H9 (cell line): ENCODE data around the gene CDK14. TPM values are rescaled to one million over a fixed set of nuclear protein-coding genes. Genes with fewer than 3 reads are reported as not detected.

Source experiments
- DNase-seq: peaks from one replicate; pipeline ENCODE4 v3.0.0-alpha.2; 2017
- H2AFZ ChIP-seq: one replicate; pipeline ENCODE4 v1.6.1; 2013; ENCODE audit warnings: mild to moderate bottlenecking, low read length, control low read depth, moderate library complexity
- H2AK5ac ChIP-seq: 2 replicates; pipeline ENCODE4 v1.6.1; 2013; ENCODE audit warnings: low read length, control low read depth, mixed read lengths; ENCODE audit not compliant: insufficient read length
- H2BK120ac ChIP-seq: one replicate; pipeline ENCODE4 v1.6.1; 2013; ENCODE audit warnings: low read depth, mild to moderate bottlenecking, low read length, control low read depth, inconsistent platforms; ENCODE audit not compliant: poor library complexity, severe bottlenecking
- H2BK12ac ChIP-seq: 2 replicates; pipeline ENCODE4 v1.6.1; 2013; ENCODE audit warnings: low read length, control low read depth, mixed read lengths, low read depth; ENCODE audit not compliant: insufficient read length
- H2BK15ac ChIP-seq: 2 replicates; pipeline ENCODE4 v1.6.1; 2013; ENCODE audit warnings: low read depth, low read length, control low read depth
- H2BK20ac ChIP-seq: one replicate; pipeline ENCODE4 v1.6.1; 2013; ENCODE audit warnings: low read depth, mild to moderate bottlenecking, low read length, control low read depth, inconsistent platforms; ENCODE audit not compliant: poor library complexity, severe bottlenecking
- H2BK5ac ChIP-seq: 2 replicates; pipeline ENCODE4 v1.6.1; 2013; ENCODE audit warnings: low read length, control low read depth, mixed read lengths; ENCODE audit not compliant: insufficient read length
- H3K14ac ChIP-seq: 2 replicates; pipeline ENCODE4 v1.6.1; 2013; ENCODE audit warnings: low read length, control low read depth; ENCODE audit not compliant: insufficient read depth
- H3K18ac ChIP-seq: 2 replicates; pipeline ENCODE4 v1.6.1; 2013; ENCODE audit warnings: low read depth, mild to moderate bottlenecking, mixed read lengths, low read length, control low read depth; ENCODE audit not compliant: insufficient read length
- H3K23ac ChIP-seq: 2 replicates; pipeline ENCODE4 v1.6.1; 2013; ENCODE audit warnings: low read length, control low read depth, mixed read lengths, low read depth; ENCODE audit not compliant: insufficient read length
- H3K23me2 ChIP-seq: 2 replicates; pipeline ENCODE4 v1.6.1; 2013; ENCODE audit warnings: low read depth, mild to moderate bottlenecking, mixed read lengths, low read length, control low read depth; ENCODE audit not compliant: insufficient read length, poor library complexity, severe bottlenecking
- H3K27ac ChIP-seq: 2 replicates; pipeline ENCODE4 v1.5.1; 2013; ENCODE audit warnings: low read length, control low read depth, mixed read lengths, low read depth; ENCODE audit not compliant: insufficient read length
- H3K27me3 ChIP-seq: 2 replicates; pipeline ENCODE4 v1.6.1; 2013; ENCODE audit warnings: low read length, control low read depth, inconsistent platforms; ENCODE audit not compliant: insufficient read depth
- H3K4ac ChIP-seq: 2 replicates; pipeline ENCODE4 v1.6.1; 2013; ENCODE audit warnings: low read depth, mild to moderate bottlenecking, control low read depth, inconsistent platforms, low read length, moderate library complexity
- H3K4me1 ChIP-seq: 2 replicates; pipeline ENCODE4 v1.6.1; 2013; ENCODE audit warnings: low read length, control low read depth, inconsistent platforms; ENCODE audit not compliant: insufficient read depth
- H3K4me2 ChIP-seq: 2 replicates; pipeline ENCODE4 v1.6.1; 2013; ENCODE audit warnings: low read length, control low read depth, mixed read lengths; ENCODE audit not compliant: insufficient read length, insufficient read depth
- H3K56ac ChIP-seq: 2 replicates; pipeline ENCODE4 v1.6.1; 2013; ENCODE audit warnings: low read depth, mild to moderate bottlenecking, mixed read lengths, low read length, control low read depth; ENCODE audit not compliant: insufficient read length
- H3K79me1 ChIP-seq: 2 replicates; pipeline ENCODE4 v1.6.1; 2013; ENCODE audit warnings: low read depth, mild to moderate bottlenecking, moderate library complexity, low read length, control low read depth, inconsistent platforms; ENCODE audit not compliant: insufficient read depth, poor library complexity, severe bottlenecking
- H3K79me2 ChIP-seq: 2 replicates; pipeline ENCODE4 v1.6.1; 2013; ENCODE audit warnings: low read length, control low read depth, inconsistent platforms; ENCODE audit not compliant: insufficient read depth
- H3K9ac ChIP-seq: 2 replicates; pipeline ENCODE4 v1.6.1; 2013; ENCODE audit warnings: low read length, control low read depth, mixed read lengths; ENCODE audit not compliant: insufficient read length; ENCODE audit errors: extremely low read depth
- H3K9me3 ChIP-seq: one replicate; pipeline ENCODE4 v1.6.1; 2013; ENCODE audit warnings: low read depth, low read length, inconsistent platforms; ENCODE audit not compliant: control insufficient read depth
- H3T11ph ChIP-seq: one replicate; pipeline ENCODE4 v1.6.1; 2013; ENCODE audit warnings: mild to moderate bottlenecking, low read length, control low read depth, inconsistent platforms
- H4K20me1 ChIP-seq: one replicate; pipeline ENCODE4 v1.6.1; 2013; ENCODE audit not compliant: control insufficient read depth, insufficient read length, insufficient read depth
- H4K5ac ChIP-seq: 2 replicates; pipeline ENCODE4 v1.6.1; 2013; ENCODE audit warnings: low read depth, mild to moderate bottlenecking, mixed read lengths, low read length, control low read depth; ENCODE audit not compliant: insufficient read length
- H4K8ac ChIP-seq: replicated peaks from 2 replicates; pipeline ENCODE4 v1.6.1; 2013; ENCODE audit warnings: low read length, control low read depth, mixed read lengths, low read depth; ENCODE audit not compliant: insufficient read length
- H4K91ac ChIP-seq: 2 replicates; pipeline ENCODE4 v1.6.1; 2013; ENCODE audit warnings: low read depth, mild to moderate bottlenecking, moderate library complexity, mixed read lengths, low read length, control low read depth; ENCODE audit not compliant: insufficient read length
- H3K27ac Mint-ChIP-seq, 3 experiments: 2 replicates in 2 of 3; 3 replicates in 1 of 3; pipeline ENCODE4 v1.8.0; 2020 to 2021; ENCODE audit warnings: mixed read lengths in 3 of 3, mild to moderate bottlenecking in 1 of 3, moderate library complexity in 1 of 3
- H3K27me3 Mint-ChIP-seq: 2 replicates; pipeline ENCODE4 v1.8.0; 2021; ENCODE audit warnings: low read depth, mild to moderate bottlenecking, moderate library complexity, mixed read lengths
- H3K36me3 Mint-ChIP-seq, 3 experiments: 2 replicates in 2 of 3; 3 replicates in 1 of 3; pipeline ENCODE4 v1.8.0; 2020 to 2021; ENCODE audit warnings: low read depth in 3 of 3, mixed read lengths in 3 of 3; ENCODE audit not compliant: insufficient read depth in 1 of 3
- H3K4me1 Mint-ChIP-seq, 2 experiments: 2 replicates each; pipeline ENCODE4 v1.8.0; 2020; ENCODE audit warnings: mixed read lengths in 2 of 2
- H3K4me3 Mint-ChIP-seq, 2 experiments: 2 replicates in 1 of 2; 3 replicates in 1 of 2; pipeline ENCODE4 v1.8.0; 2020 to 2021; ENCODE audit warnings: mild to moderate bottlenecking in 2 of 2, mixed read lengths in 2 of 2, moderate library complexity in 1 of 2
- H3K9me3 Mint-ChIP-seq, 2 experiments: 2 replicates in 1 of 2; 3 replicates in 1 of 2; pipeline ENCODE4 v1.8.0; 2020; ENCODE audit warnings: mild to moderate bottlenecking in 2 of 2, mixed read lengths in 2 of 2, moderate library complexity in 1 of 2
- CTCF ChIP-seq: fragments of 200-600 bp; sonication (generic); conservative IDR thresholded peaks from 3 replicates; pipeline ENCODE4 v1.8.0; 2021; ENCODE audit warnings: antibody characterized with exemption, mild to moderate bottlenecking
- WGBS: extraction: QIAGEN DNeasy Blood & Tissue Kit; methylation state at CpG from one replicate; pipeline ENCODE4 v1.1.7; 2013; ENCODE audit warnings: missing lambda C conversion rate, low lambda C conversion rate, mixed read lengths; ENCODE audit not compliant: insufficient read length; ENCODE audit errors: extremely low coverage; 5-methylcytosine and 5-hydroxymethylcytosine counted together
- total RNA-seq: library from RNA; stranded (reverse); gene quantifications from 2 replicates; pipeline ENCODE4 v1.2.1, GENCODE V29; 2021

Gene CDK14
- total RNA-seq, 1 experiment from 2014 or later: 23.9 TPM

DNA sequence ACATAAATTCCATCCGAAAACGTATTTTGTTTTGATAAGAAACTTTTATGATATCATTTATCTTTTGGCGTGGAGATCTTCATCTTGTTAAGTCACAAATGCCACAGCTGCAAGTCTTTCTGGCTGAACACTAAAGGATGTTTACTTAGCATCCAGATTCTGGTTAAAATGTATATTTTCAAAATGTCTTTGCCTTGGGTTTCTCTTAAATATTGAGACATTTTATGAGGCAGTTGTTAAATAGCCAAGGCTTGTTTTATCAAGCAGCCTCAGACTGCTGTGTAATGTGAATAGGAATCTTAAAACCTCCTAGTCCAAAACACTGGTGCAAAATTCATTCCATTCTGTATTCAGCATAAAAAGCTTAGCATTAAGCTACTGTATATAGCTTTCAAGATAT is 531.8 kb downstream of the CDK14 start:
- no peak overlapping the region for H3K14ac ChIP-seq
- no peaks in the 10 kb centered on the region for H3K4me1 ChIP-seq
- no peak overlapping the region for H3K18ac ChIP-seq
- no peak overlapping the region for H2BK120ac ChIP-seq
- no peak overlapping the region for H3K23ac ChIP-seq
- no peaks in the 10 kb centered on the region for H3K27me3 Mint-ChIP-seq
- H3K4ac ChIP-seq: no peak overlapping the region
- H3K9me3 Mint-ChIP-seq: no peaks in the 10 kb centered on the region; a peak in 1 of 5 replicates
- no peak overlapping the region for H4K91ac ChIP-seq
- H3K79me1 ChIP-seq: no peaks in the 10 kb centered on the region
- no peak overlapping the region for H2BK20ac ChIP-seq
- DNase-seq: no peak
- no peak overlapping the region for H3K4me3 Mint-ChIP-seq
- no peaks in the 10 kb centered on the region for H3K23me2 ChIP-seq
- no CpG with 5 or more reads among the region's 3 CpGs for WGBS
- no peak overlapping the region for H3T11ph ChIP-seq
- H3K4me1 Mint-ChIP-seq: peaks cover 19 to 20% of the 10 kb centered on the region in 2 experiments
- H4K5ac ChIP-seq: no peak overlapping the region
- no peak overlapping the region for H2AFZ ChIP-seq
- H2BK15ac ChIP-seq: no peak overlapping the region
- H4K8ac ChIP-seq: no peak overlapping the region
- no peak overlapping the region for H2BK5ac ChIP-seq
- H3K56ac ChIP-seq: no peak overlapping the region
- H3K36me3 Mint-ChIP-seq: peaks cover 0 to 4% (median 0%) of the 10 kb centered on the region in 3 experiments; a peak in 1 of 7 replicates
- no peak for TF ChIP-seq CTCF
- H3K9me3 ChIP-seq: no peaks in the 10 kb centered on the region
- no peaks in the 10 kb centered on the region for H3K79me2 ChIP-seq
- no peak overlapping the region for H3K9ac ChIP-seq
- H4K20me1 ChIP-seq: no peaks in the 10 kb centered on the region
- no peak overlapping the region for H3K27ac ChIP-seq
- no peaks in the 10 kb centered on the region for H3K27me3 ChIP-seq
- no peak overlapping the region for H3K27ac Mint-ChIP-seq
- H2AK5ac ChIP-seq: no peak overlapping the region
- no peak overlapping the region for H3K4me2 ChIP-seq
- H2BK12ac ChIP-seq: no peak overlapping the region
